Measurements from ENCODE around the gene TMIGD1.

Gene TMIGD1

GRCh38 chr17:30290077-30290476 lies 43.8 kb downstream of the TMIGD1 start:
- Histone ChIP-seq H3K4me1 (ENCODE audit: insufficient read depth, low read length) (peaks cover 14% of the 10 kb centered on the region), H3K9me3 (ENCODE audit: low read length) (no peaks in the 10 kb centered on the region), H3K36me3 (ENCODE audit: insufficient read depth, low read length) (peaks cover 28% of the 10 kb centered on the region), H2AFZ (ENCODE audit: low read depth, low read length) (no peak overlapping the region), H3K27me3 (ENCODE audit: insufficient read depth, low read length) (peaks cover 20% of the 10 kb centered on the region), H3K4me3 (ENCODE audit: low read length) (no peak overlapping the region)

- Histone ChIP-seq H2AFZ (ENCODE audit: low read depth, low read length) (no peak overlapping the region), H3K36me3 (ENCODE audit: insufficient read depth, low read length) (peaks cover 31% of the 10 kb centered on the region), H3K4me1 (ENCODE audit: insufficient read depth, low read length) (no peaks in the 10 kb centered on the region), H3K9me3 (ENCODE audit: low read length) (no peaks in the 10 kb centered on the region), H3K27me3 (ENCODE audit: insufficient read depth, low read length) (no peaks in the 10 kb centered on the region), H3K4me3 (ENCODE audit: low read length) (no peak overlapping the region)
These were observed 54.7 kb downstream of the TMIGD1 start for GRCh38 chr17:30279156-30279555.

DNA sequence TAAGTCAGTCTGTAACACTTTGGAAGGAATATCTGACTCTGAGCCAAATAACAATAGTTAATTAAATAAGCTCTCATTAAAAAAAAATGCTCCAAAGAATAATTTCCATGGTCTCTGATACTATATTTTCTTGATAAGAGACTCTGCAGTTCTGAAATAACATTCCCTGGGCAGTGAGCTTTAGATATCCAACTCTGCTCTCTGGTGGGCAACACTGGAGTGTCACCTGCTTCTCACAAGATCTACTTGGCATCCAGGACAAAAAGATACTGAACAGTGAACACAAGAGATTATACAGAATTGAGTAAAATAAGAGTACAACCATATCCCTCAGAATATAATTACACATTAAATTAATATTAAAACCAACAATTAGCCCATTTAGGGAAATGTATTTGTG lies 55.8 kb downstream of the TMIGD1 start:
- Histone ChIP-seq H3K9me3 (ENCODE audit: low read length) (no peaks in the 10 kb centered on the region), H3K27me3 (ENCODE audit: insufficient read depth, low read length) (no peaks in the 10 kb centered on the region), H3K4me1 (ENCODE audit: insufficient read depth, low read length) (no peaks in the 10 kb centered on the region), H2AFZ (ENCODE audit: low read depth, low read length) (no peak overlapping the region), H3K36me3 (ENCODE audit: insufficient read depth, low read length) (peaks cover 32% of the 10 kb centered on the region), H3K4me3 (ENCODE audit: low read length) (no peak overlapping the region)

DNA sequence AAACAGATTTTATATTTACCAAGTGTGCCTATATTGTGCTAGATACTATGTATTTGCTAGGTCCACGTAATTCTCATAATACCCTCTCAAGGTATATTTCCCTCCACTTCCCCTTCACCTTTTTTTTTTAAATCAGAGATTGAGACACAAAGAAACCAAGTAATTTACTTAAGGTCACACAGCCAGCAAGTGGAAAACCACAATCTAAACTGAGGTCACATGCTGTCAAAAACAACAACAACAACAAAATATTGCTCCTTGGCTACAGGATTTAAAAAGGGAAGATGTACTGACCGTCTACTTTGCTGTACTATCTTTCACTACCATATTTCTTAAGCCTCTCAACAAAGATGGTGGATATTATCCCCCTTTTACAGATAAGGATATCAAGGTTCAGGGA lies 57.9 kb downstream of the TMIGD1 start:
- Histone ChIP-seq H3K27me3 (ENCODE audit: insufficient read depth, low read length) (no peaks in the 10 kb centered on the region), H2AFZ (ENCODE audit: low read depth, low read length) (no peak overlapping the region), H3K36me3 (ENCODE audit: insufficient read depth, low read length) (peaks cover 36% of the 10 kb centered on the region), H3K9me3 (ENCODE audit: low read length) (no peaks in the 10 kb centered on the region), H3K4me1 (ENCODE audit: insufficient read depth, low read length) (peaks cover 18% of the 10 kb centered on the region), H3K4me3 (ENCODE audit: low read length) (no peak overlapping the region)

DNA sequence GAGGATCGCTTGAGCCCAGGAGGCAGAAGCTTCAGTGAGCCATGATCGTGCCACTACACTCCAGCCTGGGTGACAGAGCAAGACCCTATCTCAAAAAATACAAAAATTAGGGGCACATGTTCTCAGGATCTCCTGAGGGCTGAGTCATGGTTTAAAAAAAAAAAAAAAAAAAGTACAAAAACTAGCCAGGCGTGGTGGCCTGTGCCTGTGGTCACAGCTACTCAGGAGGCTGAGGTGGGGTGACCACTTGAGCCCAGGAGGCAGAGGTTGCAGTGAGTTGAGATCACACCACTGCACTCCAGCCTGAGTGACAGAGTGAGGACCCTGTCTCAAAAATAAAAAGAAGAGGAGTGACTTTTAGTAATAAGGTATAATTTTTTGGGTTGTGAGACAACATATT lies 59.0 kb downstream of the TMIGD1 start:
- H2AFZ ChIP-seq (ENCODE audit: low read depth, low read length) = no peak overlapping the region
- H3K9me3 ChIP-seq (ENCODE audit: low read length) = no peaks in the 10 kb centered on the region
- H3K4me1 ChIP-seq (ENCODE audit: insufficient read depth, low read length) = peaks cover 18% of the 10 kb centered on the region
- H3K4me3 ChIP-seq (ENCODE audit: low read length) = no peak overlapping the region
- H3K27me3 ChIP-seq (ENCODE audit: insufficient read depth, low read length) = no peaks in the 10 kb centered on the region
- peaks cover 34% of the 10 kb centered on the region for H3K36me3 ChIP-seq (ENCODE audit: insufficient read depth, low read length)

GRCh38 chr17:30273373-30273772 lies 60.5 kb downstream of the TMIGD1 start:
- Histone ChIP-seq H3K27me3 (ENCODE audit: insufficient read depth, low read length) (no peaks in the 10 kb centered on the region), H3K4me3 (ENCODE audit: low read length) (no peak overlapping the region), H2AFZ (ENCODE audit: low read depth, low read length) (no peak overlapping the region), H3K9me3 (ENCODE audit: low read length) (no peaks in the 10 kb centered on the region), H3K4me1 (ENCODE audit: insufficient read depth, low read length) (peaks cover 18% of the 10 kb centered on the region), H3K36me3 (ENCODE audit: insufficient read depth, low read length) (peaks cover 32% of the 10 kb centered on the region)

- Histone ChIP-seq H3K27me3 (ENCODE audit: insufficient read depth, low read length) (no peaks in the 10 kb centered on the region), H3K4me1 (ENCODE audit: insufficient read depth, low read length) (peaks cover 18% of the 10 kb centered on the region), H2AFZ (ENCODE audit: low read depth, low read length) (no peak overlapping the region), H3K36me3 (ENCODE audit: insufficient read depth, low read length) (peaks cover 41% of the 10 kb centered on the region), H3K4me3 (ENCODE audit: low read length) (no peak overlapping the region), H3K9me3 (ENCODE audit: low read length) (no peaks in the 10 kb centered on the region)
These were observed 62.8 kb downstream of the TMIGD1 start for GRCh38 chr17:30271102-30271501.

DNA sequence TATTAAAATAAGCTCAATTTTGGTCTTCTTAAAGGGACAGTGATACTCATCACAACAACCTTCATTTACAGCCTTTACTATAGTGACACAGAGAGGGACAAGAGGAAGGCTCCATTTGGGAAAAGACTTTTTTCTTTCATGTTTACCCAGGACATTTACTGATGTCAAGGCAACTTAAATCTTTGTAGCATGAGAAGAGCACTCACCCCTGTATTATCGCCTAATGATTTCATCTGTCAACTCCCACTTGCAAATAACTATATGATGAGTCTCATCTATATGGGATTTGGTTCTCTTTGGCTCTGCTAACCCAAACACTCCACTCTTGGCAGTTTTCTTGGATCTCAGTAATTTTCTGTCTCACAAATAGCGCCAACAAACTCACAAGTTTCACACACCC lies 66.2 kb downstream of the TMIGD1 start:
- no peak overlapping the region for H2AFZ ChIP-seq (ENCODE audit: low read depth, low read length)
- no peaks in the 10 kb centered on the region for H3K9me3 ChIP-seq (ENCODE audit: low read length)
- H3K36me3 ChIP-seq (ENCODE audit: insufficient read depth, low read length) = peaks cover 51% of the 10 kb centered on the region
- H3K27me3 ChIP-seq (ENCODE audit: insufficient read depth, low read length) = no peaks in the 10 kb centered on the region
- H3K4me1 ChIP-seq (ENCODE audit: insufficient read depth, low read length) = peaks cover 17% of the 10 kb centered on the region
- no peak overlapping the region for H3K4me3 ChIP-seq (ENCODE audit: low read length)
